Measurements from ENCODE around the gene LRRC8D.

GRCh38 chr1:89932598-89933364 lies 111.9 kb downstream of the LRRC8D start:
- no peak for TF ChIP-seq CTCF (conservative IDR thresholded peaks at IDR 0.05; ENCODE audit: low read depth, low read length)
- TF ChIP-seq EZH2phosphoT487 (IDR thresholded peaks at IDR 0.05; ENCODE audit: borderline replicate concordance, low read length) = no peak
